Fibroblast of skin of abdomen (primary cell): ENCODE measurements around the gene EFHC1.
"Not testable (repeated sequence)": the region's sequence is repeated elsewhere in the genome, so short reads cannot be mapped to it uniquely, and the experiment has no call there.

Source experiments
- DNase-seq: peaks from one replicate; pipeline ENCODE4 v3.0.0-alpha.2; 2013

EFHC1 gene

GRCh38 chr6:52438926-52439325 is 18.8 kb downstream of the EFHC1 start:
- DNase-seq: no peak

- peak; percentile 3 for DNase-seq
Observed at GRCh38 chr6:52454556-52454955, 34.4 kb downstream of the EFHC1 start.

- no peak for DNase-seq
Observed at GRCh38 chr6:52457096-52457495, 37.0 kb downstream of the EFHC1 start.

- not testable (repeated sequence) for DNase-seq
Observed at GRCh38 chr6:52461194-52461593, 41.1 kb downstream of the EFHC1 start.

- no peak for DNase-seq
Observed at GRCh38 chr6:52474173-52474572, 54.0 kb downstream of the EFHC1 start.

- DNase-seq: no peak
Observed at GRCh38 chr6:52475307-52475706, 55.2 kb downstream of the EFHC1 start.

GRCh38 chr6:52482903-52483670 is 62.9 kb downstream of the EFHC1 start:
- no peak for DNase-seq

GRCh38 chr6:52483671-52484003 is 63.5 kb downstream of the EFHC1 start:
- DNase-seq: no peak

- no peak for DNase-seq
Observed at GRCh38 chr6:52489881-52490280, 69.7 kb downstream of the EFHC1 start.

- DNase-seq: peak; percentile 35
Observed at GRCh38 chr6:52491203-52492069, 71.3 kb downstream of the EFHC1 start.

- DNase-seq: no peak
Observed at GRCh38 chr6:52493669-52494068, 73.5 kb downstream of the EFHC1 start.

- no peak for DNase-seq
Observed at GRCh38 chr6:52494298-52495072, 74.3 kb downstream of the EFHC1 start.

- DNase-seq: no peak
Observed at GRCh38 chr6:52495922-52496321, 75.8 kb downstream of the EFHC1 start.

- no peak for DNase-seq
Observed at GRCh38 chr6:52496631-52497030, 76.5 kb downstream of the EFHC1 start.

- DNase-seq: no peak
Observed at GRCh38 chr6:52497652-52498408, 77.7 kb downstream of the EFHC1 start.

- no peak for DNase-seq
Observed at GRCh38 chr6:52498538-52499017, 78.4 kb downstream of the EFHC1 start.

- peak; percentile 69 for DNase-seq
Observed at GRCh38 chr6:52499026-52499425, 78.9 kb downstream of the EFHC1 start.

- DNase-seq: no peak
Observed at GRCh38 chr6:52499681-52500236, 79.6 kb downstream of the EFHC1 start.

GRCh38 chr6:52500238-52501129 is 80.3 kb downstream of the EFHC1 start:
- DNase-seq: no peak

- no peak for DNase-seq
Observed at GRCh38 chr6:52502306-52503029, 82.3 kb downstream of the EFHC1 start.
